HCT116 (cell line): ENCODE results near the gene DEPDC4. TPM values are rescaled to one million over a fixed set of nuclear protein-coding genes. Genes with fewer than 3 reads are reported as not detected.

Source experiments
- ATAC-seq: fragments of 200-7000 bp; cut with Tn5 transposase; 2 replicates; pipeline ENCODE4 v1.9.1; 2020; ENCODE audit warnings: mild to moderate bottlenecking, moderate library complexity
- BruUV-seq: library from RNA; stranded (reverse); fragments of 400-500 nt; replicated peaks from 2 replicates; lab custom pipeline; 2021; lab: Mats Ljungman, UMichigan
- CTCF ChIA-PET: fragments of 300-600 bp; sonication (Branson Sonifier 250); formaldehyde crosslinking; loops from one replicate; lab custom pipeline; 2021; ENCODE audit warnings: antibody characterized with exemption; lab: Charles Lee
- POLR2A ChIA-PET: fragments of 300-600, 350-600 bp; sonication (Branson Sonifier 250); formaldehyde crosslinking; loops from one replicate; lab custom pipeline; 2021; ENCODE audit warnings: antibody characterized with exemption; lab: Charles Lee
- RAD21 ChIA-PET, 2 experiments: fragments of 300-600 bp; sonication (Branson Sonifier 250); formaldehyde crosslinking; loops; one replicate each; lab custom pipeline; 2023; ENCODE audit warnings: low total read pairs in 2 of 2; ENCODE audit not compliant: uncharacterized antibody in 2 of 2, unreplicated experiment in 2 of 2, low non-redundant PET in 1 of 2; lab: Charles Lee
- DNase-seq: peaks from one replicate; pipeline ENCODE4 v3.0.0-alpha.2; 2010; ENCODE audit warnings: low read depth, low spot score
- H2AFZ ChIP-seq: fragments of 200-600 bp; shearing (Covaris generic), sonication (generic); 2 replicates; pipeline ENCODE4 v1.6.1; 2017; ENCODE audit warnings: low read depth, mixed run types, mixed read lengths, antibody characterized with exemption, low read length; ENCODE audit not compliant: poor library complexity, severe bottlenecking
- H3K27ac ChIP-seq: 2 replicates; pipeline ENCODE4 v1.5.1; 2012; ENCODE audit warnings: low read depth, low read length
- H3K27me3 ChIP-seq: fragments of 200-600 bp; sonication (generic); 2 replicates; pipeline ENCODE4 v1.6.1; 2016; ENCODE audit warnings: mixed run types, low read length, mixed read lengths; ENCODE audit not compliant: insufficient read depth
- H3K36me3 ChIP-seq, 2 experiments: fragments of 200-500 bp in 1 of 2; fragments of 200-600 bp in 1 of 2; sonication (Bioruptor generic) in 1 of 2; sonication (generic) in 1 of 2; 2 replicates each; pipeline versions ENCODE4 v1.5.1 to v1.6.1; 2014 to 2016; ENCODE audit warnings: low read length in 2 of 2, inconsistent platforms in 1 of 2, mixed read lengths in 1 of 2, mixed run types in 1 of 2; ENCODE audit not compliant: insufficient read depth in 2 of 2, control insufficient read depth in 1 of 2
- H3K4me1 ChIP-seq, 2 experiments: fragments of 200-600 bp in 1 of 2; sonication (generic) in 1 of 2; 2 replicates each; pipeline versions ENCODE4 v1.5.1 to v1.6.1; 2012 to 2017; ENCODE audit warnings: low read length in 2 of 2, inconsistent platforms in 1 of 2, mild to moderate bottlenecking in 1 of 2, mixed read lengths in 1 of 2, mixed run types in 1 of 2, moderate library complexity in 1 of 2; ENCODE audit not compliant: insufficient read depth in 2 of 2, control insufficient read depth in 1 of 2
- H3K4me2 ChIP-seq: fragments of 200-600 bp; sonication (generic); 2 replicates; pipeline ENCODE4 v1.6.1; 2017; ENCODE audit warnings: mixed run types, low read length, mixed read lengths
- H3K4me3 ChIP-seq, 2 experiments: fragments of 200-600 bp in 1 of 2; sonication (generic) in 1 of 2; replicated peaks in 1 of 2; 2 replicates each; pipeline ENCODE4 v1.5.1; 2011 to 2016; ENCODE audit warnings: low read length in 2 of 2, control low read depth in 1 of 2, low read depth in 1 of 2, mild to moderate bottlenecking in 1 of 2, mixed read lengths in 1 of 2, mixed run types in 1 of 2
- H3K79me2 ChIP-seq: fragments of 200-600 bp; sonication (generic); 2 replicates; pipeline ENCODE4 v1.6.1; 2017; ENCODE audit warnings: mild to moderate bottlenecking, mixed run types, low read length, moderate library complexity, mixed read lengths; ENCODE audit not compliant: insufficient read depth
- H3K9ac ChIP-seq: fragments of 200-600 bp; sonication (generic); 2 replicates; pipeline ENCODE4 v1.6.1; 2016; ENCODE audit warnings: low read length, mixed read lengths
- H3K9me2 ChIP-seq: fragments of 200-600 bp; sonication (generic), shearing (Covaris generic); 2 replicates; pipeline ENCODE4 v1.6.1; 2017; ENCODE audit warnings: mixed run types, mild to moderate bottlenecking, moderate library complexity; ENCODE audit not compliant: insufficient read depth
- H3K9me3 ChIP-seq, 2 experiments: fragments of 200-500 bp in 1 of 2; fragments of 200-600 bp in 1 of 2; sonication (Bioruptor generic) in 1 of 2; sonication (generic) in 1 of 2; 2 replicates each; pipeline ENCODE4 v1.6.1; 2014 to 2017; ENCODE audit warnings: low read length in 2 of 2, mixed read lengths in 2 of 2, inconsistent platforms in 1 of 2, low read depth in 1 of 2, mild to moderate bottlenecking in 1 of 2, mixed run types in 1 of 2, moderate library complexity in 1 of 2; ENCODE audit not compliant: control insufficient read depth in 1 of 2, insufficient read depth in 1 of 2
- H4K20me1 ChIP-seq: fragments of 200-600 bp; sonication (generic), shearing (Covaris generic); 2 replicates; pipeline ENCODE4 v1.6.1; 2017; ENCODE audit warnings: mixed run types, mild to moderate bottlenecking, moderate library complexity; ENCODE audit not compliant: insufficient read depth
- CBX3 ChIP-seq: IDR thresholded peaks from 2 replicates; pipeline ENCODE4 v1.6.1; 2012; ENCODE audit warnings: low read depth
- CEBPB ChIP-seq: IDR thresholded peaks from 2 replicates; pipeline ENCODE4 v1.6.1; 2012; ENCODE audit warnings: low read depth
- EGR1 ChIP-seq: IDR thresholded peaks from 2 replicates; pipeline ENCODE4 v1.6.1; 2012; ENCODE audit warnings: low read depth
- EZH2phosphoT487 ChIP-seq: fragments of 200-600 bp; IDR thresholded peaks from 2 replicates; pipeline ENCODE4 v1.6.1; 2018; ENCODE audit warnings: antibody characterized with exemption, borderline replicate concordance
- FOSL1 ChIP-seq: IDR thresholded peaks from 2 replicates; pipeline ENCODE4 v1.6.1; 2012; ENCODE audit warnings: low read depth
- JUND ChIP-seq: IDR thresholded peaks from 2 replicates; pipeline ENCODE4 v1.6.1; 2012
- POLR2A ChIP-seq: IDR thresholded peaks from 2 replicates; pipeline ENCODE4 v1.7.0; 2011; ENCODE audit warnings: borderline replicate concordance; ENCODE audit not compliant: insufficient read depth, insufficient read length; ENCODE audit errors: extremely low read depth
- POLR2AphosphoS5 ChIP-seq: IDR thresholded peaks from 2 replicates; pipeline ENCODE4 v1.6.1; 2011; ENCODE audit warnings: mild to moderate bottlenecking, low read depth, low read length, moderate library complexity
- RAD21 ChIP-seq: IDR thresholded peaks from 2 replicates; pipeline ENCODE4 v1.6.1; 2012; ENCODE audit warnings: low read depth, mild to moderate bottlenecking
- SIN3A ChIP-seq: IDR thresholded peaks from 2 replicates; pipeline ENCODE4 v1.6.1; 2012; ENCODE audit warnings: low read depth
- SP1 ChIP-seq: IDR thresholded peaks from 2 replicates; pipeline ENCODE4 v1.6.1; 2012; ENCODE audit warnings: low read depth
- SRF ChIP-seq: IDR thresholded peaks from 2 replicates; pipeline ENCODE4 v1.6.1; 2012; ENCODE audit warnings: low read depth
- TCF7L2 ChIP-seq: IDR thresholded peaks from 2 replicates; pipeline ENCODE4 v1.7.0; 2011; ENCODE audit warnings: borderline replicate concordance, inconsistent platforms; ENCODE audit not compliant: insufficient read depth, insufficient read length; ENCODE audit errors: extremely low read depth
- YY1 ChIP-seq: IDR thresholded peaks from 2 replicates; pipeline ENCODE4 v1.6.1; 2011; ENCODE audit warnings: low read length, low read depth, moderate library complexity, mild to moderate bottlenecking; ENCODE audit not compliant: insufficient replicate concordance; ENCODE audit errors: extremely low read depth
- ZNF274 ChIP-seq: fragments of 200-500 bp; sonication (Bioruptor generic); IDR thresholded peaks from 2 replicates; pipeline ENCODE4 v1.6.1; 2014; ENCODE audit warnings: mild to moderate bottlenecking, low read depth, low read length, inconsistent platforms
- intact Hi-C: fragments of 100-400 bp; cut with micrococcal nuclease; formaldehyde crosslinking; loops from 2 replicates; pipeline ENCODE4 v1.10.0; 2022
- total RNA-seq: library from RNA; stranded (reverse); gene quantifications from one replicate; pipeline ENCODE4 v1.2.1, GENCODE V29; 2021; ENCODE audit not compliant: unreplicated experiment
- TF ChIP-seq, protein P1 (sequence below): IDR thresholded peaks from 2 replicates; pipeline ENCODE4 v1.6.1; 2012
- TF ChIP-seq, protein P2 (sequence below): IDR thresholded peaks from 2 replicates; pipeline ENCODE4 v1.6.1; 2012; ENCODE audit warnings: low read depth

Gene DEPDC4
- total RNA-seq, 1 experiment from 2014 or later, result 3.4 TPM

- Histone ChIP-seq H3K9me2 (no peaks in the 10 kb centered on the region), H3K9ac (no peak overlapping the region), H3K27ac (no peak overlapping the region), H3K27me3 (no peaks in the 10 kb centered on the region), H3K36me3 (no peaks in the 10 kb centered on the region), H2AFZ (no peak overlapping the region), H3K9me3 (no peaks in the 10 kb centered on the region), H4K20me1 (no peaks in the 10 kb centered on the region), H3K4me1 (peaks cover 0 to under 1% of the 10 kb centered on the region in 2 experiments; a peak in 1 of 4 replicates), H3K4me3 (no peak overlapping the region), H3K4me2 (no peak overlapping the region), H3K79me2 (no peaks in the 10 kb centered on the region)
- BruUV-seq, result no TSS peak
- CTCF ChIA-PET, result no interaction called here
- intact Hi-C loops, result loop anchor here (10.0 kb wide), 1 partner anchor 165 kb away; no protein-coding TSS in a partner anchor
- TF ChIP-seq SP1, result no peak
- TF ChIP-seq SRF, result no peak
- TF ChIP-seq, protein P1, sequence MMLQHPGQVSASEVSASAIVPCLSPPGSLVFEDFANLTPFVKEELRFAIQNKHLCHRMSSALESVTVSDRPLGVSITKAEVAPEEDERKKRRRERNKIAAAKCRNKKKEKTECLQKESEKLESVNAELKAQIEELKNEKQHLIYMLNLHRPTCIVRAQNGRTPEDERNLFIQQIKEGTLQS, result no peak
- TF ChIP-seq JUND, result no peak
- TF ChIP-seq SIN3A, result no peak
- no peak for TF ChIP-seq RAD21
- no peak for TF ChIP-seq EGR1
- no peak for TF ChIP-seq POLR2AphosphoS5
- RAD21 ChIA-PET, result no interaction called here
- ATAC-seq (no peak), DNase-seq (no peak)
- POLR2A ChIA-PET, result interaction anchor here (0.6 kb wide), 1 partner anchor 11 kb away, joined by 3 read pairs; no protein-coding TSS in a partner anchor
Measured at GRCh38 chr12:100239589-100239988, 27.3 kb downstream of the DEPDC4 start.

GRCh38 chr12:100238801-100239200 is 28.1 kb downstream of the DEPDC4 start:
- DNase-seq, result no peak
- no peak overlapping the region for H3K9ac ChIP-seq
- H3K27ac ChIP-seq, result no peak overlapping the region
- H4K20me1 ChIP-seq, result no peaks in the 10 kb centered on the region
- no peak for ATAC-seq
- ChIA-PET POLR2A (interaction anchor here (0.6 kb wide), 1 partner anchor 10 kb away, joined by 3 read pairs; no protein-coding TSS in a partner anchor), RAD21 (no interaction called here), CTCF (no interaction called here)
- H3K27me3 ChIP-seq, result no peaks in the 10 kb centered on the region
- peaks cover 6 to 7% of the 10 kb centered on the region in 2 experiments; a peak in 3 of 4 replicates for H3K4me1 ChIP-seq
- no peak overlapping the region for H3K4me3 ChIP-seq
- no TSS peak for BruUV-seq
- H3K9me2 ChIP-seq, result no peaks in the 10 kb centered on the region
- no peaks in the 10 kb centered on the region for H3K79me2 ChIP-seq
- no peaks in the 10 kb centered on the region for H3K9me3 ChIP-seq
- H3K36me3 ChIP-seq, result no peaks in the 10 kb centered on the region
- TF ChIP-seq, protein P2, sequence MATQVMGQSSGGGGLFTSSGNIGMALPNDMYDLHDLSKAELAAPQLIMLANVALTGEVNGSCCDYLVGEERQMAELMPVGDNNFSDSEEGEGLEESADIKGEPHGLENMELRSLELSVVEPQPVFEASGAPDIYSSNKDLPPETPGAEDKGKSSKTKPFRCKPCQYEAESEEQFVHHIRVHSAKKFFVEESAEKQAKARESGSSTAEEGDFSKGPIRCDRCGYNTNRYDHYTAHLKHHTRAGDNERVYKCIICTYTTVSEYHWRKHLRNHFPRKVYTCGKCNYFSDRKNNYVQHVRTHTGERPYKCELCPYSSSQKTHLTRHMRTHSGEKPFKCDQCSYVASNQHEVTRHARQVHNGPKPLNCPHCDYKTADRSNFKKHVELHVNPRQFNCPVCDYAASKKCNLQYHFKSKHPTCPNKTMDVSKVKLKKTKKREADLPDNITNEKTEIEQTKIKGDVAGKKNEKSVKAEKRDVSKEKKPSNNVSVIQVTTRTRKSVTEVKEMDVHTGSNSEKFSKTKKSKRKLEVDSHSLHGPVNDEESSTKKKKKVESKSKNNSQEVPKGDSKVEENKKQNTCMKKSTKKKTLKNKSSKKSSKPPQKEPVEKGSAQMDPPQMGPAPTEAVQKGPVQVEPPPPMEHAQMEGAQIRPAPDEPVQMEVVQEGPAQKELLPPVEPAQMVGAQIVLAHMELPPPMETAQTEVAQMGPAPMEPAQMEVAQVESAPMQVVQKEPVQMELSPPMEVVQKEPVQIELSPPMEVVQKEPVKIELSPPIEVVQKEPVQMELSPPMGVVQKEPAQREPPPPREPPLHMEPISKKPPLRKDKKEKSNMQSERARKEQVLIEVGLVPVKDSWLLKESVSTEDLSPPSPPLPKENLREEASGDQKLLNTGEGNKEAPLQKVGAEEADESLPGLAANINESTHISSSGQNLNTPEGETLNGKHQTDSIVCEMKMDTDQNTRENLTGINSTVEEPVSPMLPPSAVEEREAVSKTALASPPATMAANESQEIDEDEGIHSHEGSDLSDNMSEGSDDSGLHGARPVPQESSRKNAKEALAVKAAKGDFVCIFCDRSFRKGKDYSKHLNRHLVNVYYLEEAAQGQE, result no peak
- TF ChIP-seq, protein P1, result no peak
- TF ChIP-seq EGR1 (no peak), YY1 (no peak), EZH2phosphoT487 (no peak), POLR2A (no peak), CBX3 (no peak), SRF (no peak), SP1 (no peak), ZNF274 (no peak), POLR2AphosphoS5 (no peak), FOSL1 (no peak), RAD21 (no peak), CEBPB (no peak), TCF7L2 (no peak)
- TF ChIP-seq, all 23 proteins: peak for 0
- Histone ChIP-seq H2AFZ (no peak overlapping the region), H3K4me2 (no peak overlapping the region)
- intact Hi-C loops, result loop anchor here (10.0 kb wide), 1 partner anchor 166 kb away; no protein-coding TSS in a partner anchor
